HepG2 (cell line): ENCODE data around the gene DNAJC7. TPM values are rescaled to one million over a fixed set of nuclear protein-coding genes. Genes with fewer than 3 reads are reported as not detected.
"Not testable (repeated sequence)": the region's sequence is repeated elsewhere in the genome, so short reads cannot be mapped to it uniquely, and the experiment has no call there.

Source experiments
- ATAC-seq: fragments of 200-7000 bp; cut with Tn5 transposase; 3 replicates; pipeline ENCODE4 v1.9.1; 2020; ENCODE audit warnings: mild to moderate bottlenecking, moderate library complexity
- BruUV-seq: library from RNA; stranded (reverse); fragments of 400-500 nt; replicated peaks from 2 replicates; lab custom pipeline; 2021; lab: Mats Ljungman, UMichigan
- CTCF ChIA-PET: fragments of 300-600 bp; formaldehyde crosslinking; extraction: SDS; loops from one replicate; lab custom pipeline; 2021; ENCODE audit warnings: low total read pairs, inconsistent platforms, low intra/inter-chr PET ratio; lab: Yijun Ruan, JAX
- POLR2A ChIA-PET: fragments of 350-600 bp; sonication (Branson Sonifier 250); formaldehyde crosslinking; loops from one replicate; lab custom pipeline; 2020; ENCODE audit warnings: antibody characterized with exemption, inconsistent platforms; lab: Yijun Ruan, JAX
- DNase-seq: peaks from one replicate; pipeline ENCODE4 v3.0.0-alpha.2; 2015; ENCODE audit warnings: low spot score
- FAIRE-seq: peaks from 3 replicates; lab custom pipeline; 2011; peaks lifted over from hg19 to GRCh38; lab: Jason Lieb, UNC
- H2AFZ ChIP-seq: one replicate; pipeline ENCODE4 v1.6.1; 2011; ENCODE audit warnings: low read length, inconsistent platforms
- H3K27ac ChIP-seq: fragments of 300-600 bp; 3 replicates; pipeline ENCODE4 v1.8.0; 2011; ENCODE audit warnings: mixed run types, mild to moderate bottlenecking, mixed read lengths, low read length, inconsistent platforms; ENCODE audit not compliant: insufficient read depth; ENCODE audit errors: extremely low read length
- H3K27me3 ChIP-seq, 2 experiments: fragments of 200-600 bp in 1 of 2; 2 replicates in 1 of 2; 3 replicates in 1 of 2; pipeline versions ENCODE4 v1.6.0 to v1.8.0; 2011; ENCODE audit warnings: low read length in 2 of 2, mild to moderate bottlenecking in 2 of 2, moderate library complexity in 2 of 2, inconsistent platforms in 1 of 2; ENCODE audit not compliant: insufficient read depth in 2 of 2, control insufficient read depth in 1 of 2
- H3K36me3 ChIP-seq, 2 experiments: fragments of 200-600 bp in 1 of 2; replicated peaks in 1 of 2; 2 replicates in 1 of 2; 3 replicates in 1 of 2; pipeline versions ENCODE4 v1.5.1 to v1.8.0; 2011; ENCODE audit warnings: low read length in 2 of 2, inconsistent platforms in 1 of 2; ENCODE audit not compliant: insufficient read depth in 2 of 2, control insufficient read depth in 1 of 2
- H3K4me1 ChIP-seq: 2 replicates; pipeline ENCODE4 v1.5.1; 2012; ENCODE audit warnings: low read length, inconsistent platforms; ENCODE audit not compliant: insufficient read depth
- H3K4me2 ChIP-seq: 2 replicates; pipeline ENCODE4 v1.6.0; 2011; ENCODE audit warnings: low read depth, low read length, inconsistent platforms
- H3K4me3 ChIP-seq, 3 experiments: fragments of 200-600 bp in 1 of 3; sonication (generic), shearing (Covaris generic) in 1 of 3; replicated peaks in 1 of 3; 2 replicates each; pipeline ENCODE4 v1.5.1; 2011 to 2016; ENCODE audit warnings: low read length in 3 of 3, inconsistent platforms in 2 of 3, low read depth in 2 of 3, mild to moderate bottlenecking in 2 of 3, control low read depth in 1 of 3, mixed read lengths in 1 of 3; ENCODE audit not compliant: insufficient read depth in 1 of 3
- H3K79me2 ChIP-seq: one replicate; pipeline ENCODE4 v1.6.1; 2011; ENCODE audit warnings: low read length, inconsistent platforms; ENCODE audit not compliant: insufficient read depth
- H3K9ac ChIP-seq: 2 replicates; pipeline ENCODE4 v1.6.0; 2011; ENCODE audit warnings: mild to moderate bottlenecking, low read depth, low read length, inconsistent platforms; ENCODE audit not compliant: insufficient read depth
- H3K9me3 ChIP-seq: 2 replicates; pipeline ENCODE4 v1.5.1; 2012; ENCODE audit warnings: mild to moderate bottlenecking, low read length
- H4K20me1 ChIP-seq: 2 replicates; pipeline ENCODE4 v1.6.0; 2011; ENCODE audit warnings: inconsistent platforms, mild to moderate bottlenecking, low read length, moderate library complexity; ENCODE audit not compliant: insufficient read depth
- CEBPG ChIP-seq: IDR thresholded peaks from 2 replicates; pipeline ENCODE4 v1.6.1; 2016
- DMAP1 ChIP-seq: IDR thresholded peaks from 2 replicates; pipeline ENCODE4 v1.6.1; 2016
- HMGA1 ChIP-seq: sonication (generic); formaldehyde crosslinking; conservative IDR thresholded peaks from 2 replicates; pipeline ENCODE4 v1.4.0; 2020; ENCODE audit warnings: missing genetic modification reagents
- HMGXB3 ChIP-seq: sonication (generic); formaldehyde crosslinking; IDR thresholded peaks from 2 replicates; pipeline ENCODE4 v1.4.0; 2020; ENCODE audit warnings: missing genetic modification reagents, borderline replicate concordance
- MAF1 ChIP-seq: sonication (generic); formaldehyde crosslinking; IDR thresholded peaks from 2 replicates; pipeline ENCODE4 v1.5.0; 2020; ENCODE audit warnings: missing genetic modification reagents, borderline replicate concordance
- SNAI1 ChIP-seq: sonication (generic); formaldehyde crosslinking; IDR thresholded peaks from 2 replicates; pipeline ENCODE4 v1.5.0; 2020; ENCODE audit warnings: mild to moderate bottlenecking, missing genetic modification reagents, borderline replicate concordance
- SRY ChIP-seq: sonication (generic); formaldehyde crosslinking; IDR thresholded peaks from 2 replicates; pipeline ENCODE4 v1.8.0; 2022; ENCODE audit warnings: mild to moderate bottlenecking, missing genetic modification reagents
- ZNF335 ChIP-seq: sonication (generic); formaldehyde crosslinking; IDR thresholded peaks from 2 replicates; pipeline ENCODE4 v1.4.0; 2020; ENCODE audit warnings: missing genetic modification reagents
- WGBS: methylation state at CpG from one replicate; pipeline ENCODE4 v1.1.6; 2017; ENCODE audit warnings: low lambda C conversion rate; 5-methylcytosine and 5-hydroxymethylcytosine counted together
- in situ Hi-C: cut with HindIII; loops from 2 replicates; pipeline ENCODE4 v1.10.0; 2017; ENCODE audit warnings: low pct_unique_long_range_greater_than_20kb; ENCODE audit not compliant: extremely low pct_ligation_motif_present
- intact Hi-C: fragments of 100-400 bp; cut with micrococcal nuclease; formaldehyde crosslinking; loops from one replicate; pipeline ENCODE4 v1.10.0; 2022; ENCODE audit not compliant: unreplicated experiment
- polyA plus RNA-seq, 8 experiments: library from polyadenylated mRNA; depleted of rRNA in 3 of 8; stranded (reverse) in 7 of 8; unstranded in 1 of 8; fragments of >200 nt; fragmentation: Illumina TruSeq in 4 of 8; extraction: Trizol in 4 of 8; gene quantifications; 2 replicates each; pipeline versions ENCODE4 v1.2.1 to v1.2.3, GENCODE V29; 2011 to 2016; ENCODE audit warnings: low read depth in 4 of 8, missing spikeins in 1 of 8, mixed read lengths in 1 of 8; ENCODE audit not compliant: insufficient read depth in 1 of 8
- total RNA-seq, 5 experiments: library from RNA; depleted of rRNA; stranded (reverse); fragments of >200 nt; fragmentation: Illumina TruSeq; extraction: Trizol; gene quantifications; 2 replicates each; pipeline ENCODE4 v1.2.3, GENCODE V29; 2016; ENCODE audit warnings: low read depth in 1 of 5

DNAJC7 gene
- total and polyA plus RNA-seq, 2 of the 13 experiments (the other 11 are each of a cell fraction or from before 2014, with no cell fraction given), result 47.7 to 132 TPM

- peak; percentile 98 for TF ChIP-seq HMGXB3 (CRISPR knock-in tag)
- TF ChIP-seq CEBPG (CRISPR knock-in tag), result no peak
- no peak for TF ChIP-seq MAF1 (CRISPR knock-in tag)
- no peak for TF ChIP-seq DMAP1 (CRISPR knock-in tag)
- no peak for TF ChIP-seq SNAI1 (CRISPR knock-in tag)
- no peak for TF ChIP-seq HMGA1 (CRISPR knock-in tag)
- TF ChIP-seq SRY (CRISPR knock-in tag), result no peak
- no peak for TF ChIP-seq ZNF335 (CRISPR knock-in tag)
These were observed 6.2 kb downstream of the DNAJC7 start (continued) for GRCh38 chr17:42010898-42011516.

- in situ Hi-C loops, H3K27ac ChIP-seq, DNase-seq, intact Hi-C loops, CTCF ChIA-PET, ATAC-seq, H3K4me3 ChIP-seq, H2AFZ ChIP-seq, H3K4me2 ChIP-seq, H3K27me3 ChIP-seq, H3K9ac ChIP-seq, FAIRE-seq, H3K9me3 ChIP-seq, BruUV-seq: not testable (repeated sequence)
- WGBS, result 90% methylated on average over 9 of the region's 9 CpGs
- POLR2A ChIA-PET, result interaction anchor here (9.0 kb wide), 1 partner anchor 8 kb away, joined by 183 read pairs; the partner anchor contains the start of genes DNAJC7 and NKIRAS2
- Histone ChIP-seq H4K20me1 (peaks cover 23% of the 10 kb centered on the region), H3K36me3 (peaks cover 4 to 31% of the 10 kb centered on the region in 2 experiments), H3K79me2 (peaks cover 92% of the 10 kb centered on the region), H3K4me1 (peaks cover 68% of the 10 kb centered on the region)
These were observed 7.0 kb downstream of the DNAJC7 start for GRCh38 chr17:42010266-42010680.
